ENCODE results near the gene WRAP73. TPM values are rescaled to one million over a fixed set of nuclear protein-coding genes. Genes with fewer than 3 reads are reported as not detected.
"Not testable (repeated sequence)": the region's sequence is repeated elsewhere in the genome, so short reads cannot be mapped to it uniquely, and the experiment has no call there.

The WRAP73 gene
- total RNA-seq, 2 experiments from 2014 or later: 38.1 to 43.8 TPM

DNA sequence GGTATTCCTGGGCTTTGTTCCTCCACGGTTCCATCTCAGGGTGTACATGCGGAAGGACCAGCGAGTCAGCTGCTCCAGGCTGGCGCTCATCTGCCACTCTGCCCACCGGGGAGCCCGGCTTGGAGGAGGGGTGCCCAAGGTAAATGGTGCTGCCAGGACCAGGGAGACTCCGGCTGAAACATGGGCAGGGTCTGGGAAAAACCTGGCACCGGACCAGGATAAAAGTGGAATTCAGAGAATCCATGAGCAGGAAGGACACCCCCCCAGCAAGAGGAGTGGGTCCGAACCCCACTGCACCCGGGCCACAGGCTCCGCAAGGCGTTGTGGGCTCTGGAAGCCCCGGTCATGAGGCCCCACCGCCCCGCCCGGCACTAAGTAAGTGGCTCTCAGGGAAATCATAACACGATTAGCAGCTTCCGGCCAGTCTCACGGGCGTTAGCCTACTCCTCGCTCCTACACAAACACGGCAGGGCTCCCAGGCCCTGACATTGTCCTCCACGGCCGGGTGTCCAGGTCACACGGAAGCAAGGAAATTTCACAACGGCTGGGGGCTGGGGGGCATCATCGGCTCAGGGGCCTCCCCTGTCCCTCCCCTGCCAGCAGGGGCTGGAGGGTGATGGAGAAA, 59.7 kb downstream of the WRAP73 start:
- CTCF ChIA-PET: no interaction called here
- Mint-ChIP-seq H3K9me3 (ENCODE audit: low read depth) (no peaks in the 10 kb centered on the region), H3K27ac (no peak overlapping the region), H3K4me3 (no peak overlapping the region), H3K36me3 (no peaks in the 10 kb centered on the region), H3K27me3 (no peaks in the 10 kb centered on the region), H3K4me1 (no peaks in the 10 kb centered on the region)
- ATAC-seq (no peak), DNase-seq (no peak)

DNA sequence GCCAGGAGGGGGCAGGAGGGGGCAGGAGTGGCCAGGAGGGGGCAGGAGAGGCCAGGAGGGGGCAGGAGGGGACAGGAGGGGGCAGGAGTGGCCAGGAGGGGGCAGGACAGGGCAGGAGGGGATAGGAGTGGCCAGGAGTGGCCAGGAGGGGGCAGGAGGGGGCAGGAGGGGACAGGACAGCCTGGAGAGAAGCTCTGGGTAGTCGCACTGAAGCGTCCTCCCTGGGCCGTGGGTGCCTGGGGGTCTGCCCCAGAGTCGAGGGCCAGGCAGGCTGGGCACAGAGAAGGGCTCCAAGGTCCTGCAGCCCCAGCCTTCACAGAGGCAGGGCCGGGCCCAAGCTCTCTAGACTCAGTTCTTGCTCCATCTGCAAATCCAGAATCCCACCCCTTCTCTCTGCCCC, 61.5 kb downstream of the WRAP73 start:
- ATAC-seq (no peak), DNase-seq (no peak)
- Mint-ChIP-seq H3K9me3 (ENCODE audit: low read depth) (no peaks in the 10 kb centered on the region), H3K4me1 (no peaks in the 10 kb centered on the region), H3K4me3 (no peak overlapping the region), H3K27ac (no peak overlapping the region), H3K27me3 (no peaks in the 10 kb centered on the region), H3K36me3 (no peaks in the 10 kb centered on the region)
- CTCF ChIA-PET: interaction anchor here (0.7 kb wide), 1 partner anchor 31 kb away, joined by 3 read pairs; no protein-coding TSS in a partner anchor

DNA sequence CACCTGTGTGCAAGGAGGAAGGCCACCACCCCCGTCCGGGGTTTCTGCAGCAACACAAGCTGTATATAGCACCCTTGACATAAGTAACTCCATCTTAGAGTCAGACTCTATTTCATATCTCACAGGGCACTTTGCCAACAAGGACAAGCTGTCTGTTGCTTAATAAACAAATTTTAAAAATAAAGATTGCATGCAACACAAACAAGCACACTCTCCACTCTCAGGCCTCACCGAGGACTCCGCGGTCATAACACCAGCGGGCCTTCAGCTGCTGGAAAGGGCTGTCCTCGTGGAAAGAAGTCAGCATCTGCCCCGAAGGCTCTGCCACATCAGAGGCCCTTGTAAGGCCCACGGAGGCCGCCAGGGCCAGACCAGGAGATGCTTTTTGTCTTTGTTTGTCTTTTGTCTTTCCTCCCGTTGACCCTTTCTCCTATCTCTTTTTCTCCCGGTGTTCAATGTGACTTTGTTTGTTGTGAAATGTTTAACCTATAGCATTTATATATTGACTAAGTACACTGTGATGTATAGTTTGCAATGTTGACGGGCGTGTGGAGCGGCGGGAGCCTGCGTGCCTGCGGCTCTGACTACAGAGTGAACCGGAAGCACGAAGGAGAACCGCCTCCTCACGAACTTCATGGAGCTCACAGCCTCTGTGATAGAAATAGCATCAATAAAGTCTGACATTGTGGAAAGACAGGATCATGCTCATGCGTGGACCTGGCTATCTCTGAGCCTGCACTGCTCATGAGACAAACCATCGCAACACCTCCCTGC, 62.7 kb downstream of the WRAP73 start:
- Mint-ChIP-seq H3K27me3 (no peaks in the 10 kb centered on the region), H3K36me3 (no peaks in the 10 kb centered on the region), H3K9me3 (ENCODE audit: low read depth) (no peaks in the 10 kb centered on the region), H3K4me3 (no peak overlapping the region), H3K4me1 (no peaks in the 10 kb centered on the region), H3K27ac (no peak overlapping the region)
- DNase-seq (no peak), ATAC-seq (no peak)
- CTCF ChIA-PET: no interaction called here

DNA sequence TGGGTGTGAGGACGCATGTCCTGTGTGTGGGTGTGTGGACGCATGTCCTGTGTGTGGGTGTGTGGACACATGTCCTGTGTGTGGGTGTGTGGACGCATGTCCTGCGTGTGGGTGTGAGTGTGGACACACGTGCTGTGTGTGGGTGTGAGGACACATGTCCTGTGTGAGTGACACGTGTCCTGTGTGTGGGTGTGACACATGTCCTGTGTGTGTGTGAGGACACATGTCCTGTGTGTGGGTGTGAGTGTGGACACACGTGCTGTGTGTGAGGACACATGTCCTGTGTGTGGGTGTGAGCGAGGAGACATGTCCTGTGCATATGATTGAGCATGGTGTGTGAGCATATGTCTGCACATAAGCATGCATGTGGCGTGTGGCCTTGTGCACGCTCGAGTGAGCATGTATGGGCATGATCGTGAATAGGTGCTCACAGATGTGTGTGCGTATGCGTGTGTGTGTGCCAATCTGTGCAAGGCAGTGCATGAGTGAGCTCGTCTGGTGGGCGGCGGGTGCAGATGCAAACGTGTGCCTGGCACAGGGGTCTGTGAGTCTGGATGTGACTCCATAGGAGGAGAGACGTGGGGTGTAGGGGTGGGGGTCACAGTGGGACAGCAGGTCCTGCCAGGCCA, 63.8 kb downstream of the WRAP73 start:
- no peak for DNase-seq
- no peak for ATAC-seq
- Mint-ChIP-seq H3K27ac (no peak overlapping the region), H3K36me3 (no peaks in the 10 kb centered on the region), H3K27me3 (no peaks in the 10 kb centered on the region), H3K4me1 (no peaks in the 10 kb centered on the region), H3K4me3 (no peak overlapping the region), H3K9me3 (ENCODE audit: low read depth) (no peaks in the 10 kb centered on the region)
- CTCF ChIA-PET: no interaction called here

DNA sequence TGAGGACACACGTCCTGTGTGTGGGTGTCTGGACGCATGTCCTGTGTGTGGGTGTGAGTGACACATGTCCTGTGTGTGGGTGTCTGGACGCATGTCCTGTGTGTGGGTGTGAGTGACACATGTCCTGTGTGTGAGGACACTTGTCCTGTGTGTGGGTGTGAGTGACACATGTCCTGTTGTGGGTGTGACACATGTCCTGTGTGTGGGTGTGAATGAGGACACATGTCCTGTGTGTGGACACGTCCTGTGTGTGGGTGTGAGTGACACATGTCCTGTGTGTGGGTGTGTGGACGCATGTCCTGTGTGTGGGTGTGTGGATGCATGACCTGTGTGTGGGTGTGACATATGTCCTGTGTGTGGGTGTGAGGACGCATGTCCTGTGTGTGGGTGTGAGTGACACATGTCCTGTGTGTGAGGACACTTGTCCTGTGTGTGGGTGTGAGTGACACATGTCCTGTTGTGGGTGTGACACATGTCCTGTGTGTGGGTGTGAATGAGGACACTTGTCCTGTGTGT, 64.5 kb downstream of the WRAP73 start:
- H3K4me1 Mint-ChIP-seq; DNase-seq; H3K27ac Mint-ChIP-seq; H3K4me3 Mint-ChIP-seq; CTCF ChIA-PET; H3K27me3 Mint-ChIP-seq; H3K9me3 Mint-ChIP-seq (ENCODE audit: low read depth); H3K36me3 Mint-ChIP-seq; ATAC-seq: not testable (repeated sequence)

DNA sequence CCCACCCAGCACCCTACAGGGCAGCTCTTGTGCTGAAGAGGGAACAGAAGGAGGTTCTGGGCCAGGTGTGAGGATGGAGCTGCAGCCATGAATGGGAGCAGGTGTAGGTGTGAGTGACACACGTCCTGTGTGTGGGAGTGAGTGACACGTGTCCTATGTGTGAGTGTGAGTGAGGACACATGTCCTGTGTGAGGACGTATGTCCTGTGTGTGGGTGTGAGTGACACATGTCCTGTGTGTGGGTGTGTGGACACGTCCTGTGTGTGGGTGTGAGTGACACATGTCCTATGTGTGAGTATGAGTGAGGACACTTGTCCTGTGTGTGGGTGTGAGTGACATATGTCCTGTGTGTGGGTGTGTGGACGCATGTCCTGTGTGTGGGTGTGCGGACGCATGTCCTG, 65.0 kb downstream of the WRAP73 start:
- no peaks in the 10 kb centered on the region for H3K27me3 Mint-ChIP-seq
- ATAC-seq: no peak
- no peaks in the 10 kb centered on the region for H3K4me1 Mint-ChIP-seq
- no peaks in the 10 kb centered on the region for H3K9me3 Mint-ChIP-seq (ENCODE audit: low read depth)
- CTCF ChIA-PET: no interaction called here
- no peak overlapping the region for H3K4me3 Mint-ChIP-seq
- H3K36me3 Mint-ChIP-seq: no peaks in the 10 kb centered on the region
- no peak overlapping the region for H3K27ac Mint-ChIP-seq
- DNase-seq: no peak

DNA sequence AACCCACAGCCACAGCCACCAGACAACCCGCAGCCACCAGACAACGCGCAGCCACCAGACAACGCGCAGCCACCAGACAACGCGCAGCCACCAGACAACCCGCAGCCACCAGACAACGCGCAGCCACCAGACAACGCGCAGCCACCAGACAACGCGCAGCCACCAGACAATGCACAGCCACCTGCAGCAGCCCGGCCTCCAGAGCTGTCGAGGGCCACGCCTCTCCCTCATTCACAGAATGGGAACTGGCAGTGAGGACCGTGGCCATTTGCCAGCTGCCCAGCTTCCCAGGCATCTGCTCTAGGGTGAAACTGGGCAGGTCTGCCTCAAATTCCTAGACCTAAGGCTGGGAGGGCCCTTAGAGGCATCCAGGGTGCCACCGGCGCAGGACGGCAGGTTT, 66.2 kb downstream of the WRAP73 start:
- CTCF ChIA-PET; DNase-seq; H3K27ac Mint-ChIP-seq; H3K4me3 Mint-ChIP-seq; H3K4me1 Mint-ChIP-seq; H3K9me3 Mint-ChIP-seq (ENCODE audit: low read depth); ATAC-seq; H3K36me3 Mint-ChIP-seq; H3K27me3 Mint-ChIP-seq: not testable (repeated sequence)

DNA sequence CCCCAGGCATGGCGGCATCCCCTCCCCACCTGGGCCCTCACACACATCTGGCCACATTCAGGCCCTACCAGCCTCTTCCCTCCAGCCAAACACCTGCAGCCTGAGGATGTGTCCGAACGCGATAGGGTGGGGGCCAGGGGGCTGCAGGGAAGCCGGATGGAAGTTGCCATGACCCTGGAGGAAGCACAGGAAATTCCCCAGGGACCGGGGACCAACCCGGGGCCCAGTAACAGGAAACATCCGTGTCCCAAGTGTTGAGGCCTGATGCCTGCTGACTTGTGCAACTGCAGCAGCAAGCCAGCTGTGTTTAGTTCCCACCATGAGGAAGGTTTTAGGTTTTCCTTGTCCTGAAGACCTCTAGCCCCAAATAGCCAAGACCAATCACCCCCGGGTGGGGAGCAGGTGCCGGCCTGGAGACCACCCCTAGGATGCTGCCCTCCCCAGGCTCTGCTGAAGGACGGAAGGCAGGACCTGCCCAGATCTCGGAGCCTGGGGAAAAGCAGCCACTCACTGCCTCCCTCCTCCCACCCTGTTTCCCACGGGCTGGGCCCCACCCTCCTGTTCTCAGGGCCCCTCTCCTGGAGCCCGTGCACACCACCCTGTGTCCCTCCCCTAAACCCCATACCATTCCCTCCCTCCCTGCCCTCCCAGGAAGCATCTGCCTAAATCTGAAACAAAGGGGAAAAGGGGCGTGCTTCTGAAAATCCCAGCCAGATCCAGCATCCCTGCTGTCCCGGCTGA, 68.4 kb downstream of the WRAP73 start:
- Mint-ChIP-seq H3K27ac (no peak overlapping the region), H3K27me3 (no peaks in the 10 kb centered on the region), H3K36me3 (no peaks in the 10 kb centered on the region), H3K4me3 (no peak overlapping the region), H3K4me1 (no peaks in the 10 kb centered on the region), H3K9me3 (ENCODE audit: low read depth) (no peaks in the 10 kb centered on the region)
- ATAC-seq (no peak), DNase-seq (no peak)
- CTCF ChIA-PET: no interaction called here

Other genes starting within 250 kb of the WRAP73 start
- gene ARHGEF16, start 195.4 kb downstream of the WRAP73 start, total RNA-seq: not detected
- gene MEGF6, start 38.6 kb downstream of the WRAP73 start, total RNA-seq: 10 to 100 TPM in 1 of 2 experiments, 1 to 10 TPM in 1; 2.1 to 11.2 TPM
- 10 to 100 TPM in 1 of 2 experiments, 1 to 10 TPM in 1; 8.6 to 13.2 TPM for gene TPRG1L, start 25.1 kb downstream of the WRAP73 start, total RNA-seq
- 10 to 100 TPM in 1 of 2 experiments, 1 to 10 TPM in 1; 2.1 to 15.2 TPM for gene TP73, start 2.4 kb upstream of the WRAP73 start, total RNA-seq
- gene CCDC27, start 102.3 kb upstream of the WRAP73 start, total RNA-seq: not detected
- gene SMIM1, start 122.6 kb upstream of the WRAP73 start, total RNA-seq: not detected
- 10 to 100 TPM; 31.8 to 42.6 TPM for gene LRRC47, start 146.4 kb upstream of the WRAP73 start, total RNA-seq
- gene CEP104, start 207.1 kb upstream of the WRAP73 start, total RNA-seq: 10 to 100 TPM; 45.0 to 52.2 TPM
- gene DFFB, start 207.4 kb upstream of the WRAP73 start, total RNA-seq: 10 to 100 TPM; 11.5 to 13.9 TPM